ES-I3 (cell line): Measurements from ENCODE around the gene LSM14B.
"Not testable (repeated sequence)": the region's sequence is repeated elsewhere in the genome, so short reads cannot be mapped to it uniquely, and the experiment has no call there.

Experiments
- H3K36me3 ChIP-seq: 2 replicates; pipeline ENCODE4 v1.6.1; 2013; ENCODE audit warnings: mild to moderate bottlenecking, low read length, control low read depth, moderate library complexity; ENCODE audit not compliant: insufficient read depth
- H3K4me1 ChIP-seq: 2 replicates; pipeline ENCODE4 v1.6.1; 2013; ENCODE audit warnings: mild to moderate bottlenecking, control low read depth, low read length; ENCODE audit not compliant: insufficient read depth
- H3K9ac ChIP-seq: 2 replicates; pipeline ENCODE4 v1.6.1; 2013; ENCODE audit warnings: low read depth, mild to moderate bottlenecking, low read length, moderate library complexity
- H3K9me3 ChIP-seq: 2 replicates; pipeline ENCODE4 v1.6.1; 2013; ENCODE audit warnings: mild to moderate bottlenecking, low read length, moderate library complexity; ENCODE audit not compliant: control insufficient read depth, insufficient read depth

Gene LSM14B

DNA sequence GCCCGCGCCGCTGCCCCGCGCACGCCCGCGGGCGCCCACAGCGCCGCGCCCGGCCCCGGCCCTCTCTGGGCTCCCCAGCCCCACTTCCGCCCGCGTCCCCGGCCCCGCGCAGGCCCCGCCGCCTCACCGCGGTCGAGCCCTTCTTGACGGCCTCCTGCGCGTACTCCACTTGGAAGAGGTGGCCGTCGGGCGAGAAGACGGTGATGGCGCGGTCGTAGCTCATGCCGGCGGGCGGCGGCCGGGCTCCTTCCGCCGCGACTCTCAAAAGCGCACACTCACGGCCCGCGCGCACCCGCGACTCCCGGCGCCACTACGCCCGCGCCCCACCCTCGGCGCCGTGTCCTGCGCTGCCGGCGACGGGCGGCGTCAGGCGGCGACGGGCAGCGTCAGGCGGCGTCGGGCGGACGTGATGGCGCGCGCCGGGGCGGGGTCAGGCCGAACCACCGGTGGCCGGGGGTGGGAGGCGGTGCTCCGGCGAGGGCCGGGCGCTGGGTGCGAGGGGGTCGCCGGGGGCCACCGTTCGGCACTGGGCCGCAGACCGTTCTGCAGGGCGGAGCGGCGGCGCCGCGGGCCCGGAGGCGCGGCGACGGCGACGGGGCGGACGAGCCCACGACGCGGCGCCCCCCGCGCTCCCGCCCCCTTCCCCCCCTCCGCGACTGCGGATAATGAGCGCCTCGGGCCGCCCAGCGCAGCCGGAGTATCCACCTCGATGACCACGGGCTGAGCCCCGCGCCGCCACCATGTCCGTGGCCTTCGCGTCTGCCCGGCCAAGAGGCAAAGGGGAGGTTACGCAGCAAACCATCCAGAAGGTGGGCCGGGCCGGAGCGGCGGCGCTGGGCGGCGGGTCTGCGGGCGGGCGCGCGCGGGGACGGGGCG, 21.0 kb downstream of the LSM14B start, which contains the start of the genes PSMA7 and SS18L1:
PSMA7 (minus strand) TSS at position 314 of the 876 bp plus-strand sequence; CDS start at position 223, 91 bp downstream.
SS18L1 (plus strand) TSS at position 689 of the 876 bp plus-strand sequence; CDS start at position 741, 52 bp downstream.
- Histone ChIP-seq H3K36me3 (peaks cover 21% of the 10 kb centered on the region), H3K9ac (peak within 1 kb of the TSS; percentile 77), H3K9me3 (no peaks in the 10 kb centered on the region), H3K4me1 (peaks cover 14% of the 10 kb centered on the region)

DNA sequence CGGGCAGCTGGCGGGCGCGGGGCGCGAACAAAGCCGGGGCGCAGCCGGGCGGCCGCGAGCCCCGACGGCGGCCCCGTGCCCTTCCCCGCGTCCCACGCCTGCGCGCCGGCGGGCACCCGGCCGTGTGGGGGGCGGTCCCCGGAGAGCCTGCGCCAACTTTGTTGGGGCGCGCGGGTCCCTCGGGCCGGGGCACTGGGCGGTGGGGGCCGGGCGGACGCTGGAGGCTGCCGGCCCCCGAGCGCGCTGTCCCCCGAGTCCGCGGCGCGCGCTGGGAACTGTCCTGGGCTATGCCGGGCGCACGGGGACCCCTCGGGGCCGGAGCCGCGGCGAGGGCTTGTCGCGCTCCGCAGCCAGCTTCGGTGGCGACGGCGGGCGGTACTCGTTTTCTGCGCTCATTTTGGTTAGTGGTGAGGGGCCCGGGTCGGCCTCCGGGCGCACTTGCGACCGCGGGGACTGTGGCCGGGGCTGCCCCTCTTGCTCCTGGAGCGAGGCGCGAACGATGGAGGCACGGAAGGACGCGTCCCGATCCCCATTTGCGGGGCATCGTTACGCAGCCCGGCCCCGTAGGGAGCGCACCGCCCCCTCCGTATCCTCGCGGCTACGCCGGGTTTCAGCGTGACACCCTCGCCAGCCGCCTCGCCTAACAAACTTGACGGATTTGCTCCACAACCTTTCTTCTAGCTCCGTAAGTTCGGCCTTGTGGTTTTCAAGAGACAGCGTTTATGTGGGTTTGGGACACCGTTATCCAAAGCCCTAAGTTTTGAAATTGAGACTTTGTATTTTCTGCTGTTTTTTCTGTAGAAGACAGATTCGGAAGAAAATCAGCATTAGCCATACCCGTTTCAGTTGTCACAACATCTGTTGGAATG, 21.9 kb downstream of the LSM14B start:
- peaks cover 15% of the 10 kb centered on the region for H3K36me3 ChIP-seq
- no peaks in the 10 kb centered on the region for H3K9me3 ChIP-seq
- peaks cover 17% of the 10 kb centered on the region for H3K4me1 ChIP-seq
- H3K9ac ChIP-seq, result peak overlapping the region; percentile 77

DNA sequence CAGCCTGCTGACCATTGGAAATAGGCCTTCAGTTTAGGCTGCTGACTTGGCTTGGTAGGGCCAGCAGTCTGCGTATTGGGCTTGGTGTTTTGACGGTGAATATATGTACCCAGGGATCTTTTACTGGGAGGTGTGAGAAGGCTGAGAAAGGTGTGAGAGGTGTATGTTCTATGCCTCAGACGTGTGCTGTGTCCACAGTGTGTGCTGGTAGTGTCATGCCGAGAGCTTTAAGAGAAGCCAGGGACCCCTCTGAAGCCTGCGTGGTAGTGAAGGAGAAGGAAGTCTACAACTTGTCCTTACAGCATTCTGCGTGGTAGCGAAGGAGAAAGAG, 23.4 kb downstream of the LSM14B start:
- Histone ChIP-seq H3K9me3 (no peaks in the 10 kb centered on the region), H3K36me3 (peaks cover under 1% of the 10 kb centered on the region), H3K4me1 (peaks cover 24% of the 10 kb centered on the region), H3K9ac (no peak overlapping the region)

DNA sequence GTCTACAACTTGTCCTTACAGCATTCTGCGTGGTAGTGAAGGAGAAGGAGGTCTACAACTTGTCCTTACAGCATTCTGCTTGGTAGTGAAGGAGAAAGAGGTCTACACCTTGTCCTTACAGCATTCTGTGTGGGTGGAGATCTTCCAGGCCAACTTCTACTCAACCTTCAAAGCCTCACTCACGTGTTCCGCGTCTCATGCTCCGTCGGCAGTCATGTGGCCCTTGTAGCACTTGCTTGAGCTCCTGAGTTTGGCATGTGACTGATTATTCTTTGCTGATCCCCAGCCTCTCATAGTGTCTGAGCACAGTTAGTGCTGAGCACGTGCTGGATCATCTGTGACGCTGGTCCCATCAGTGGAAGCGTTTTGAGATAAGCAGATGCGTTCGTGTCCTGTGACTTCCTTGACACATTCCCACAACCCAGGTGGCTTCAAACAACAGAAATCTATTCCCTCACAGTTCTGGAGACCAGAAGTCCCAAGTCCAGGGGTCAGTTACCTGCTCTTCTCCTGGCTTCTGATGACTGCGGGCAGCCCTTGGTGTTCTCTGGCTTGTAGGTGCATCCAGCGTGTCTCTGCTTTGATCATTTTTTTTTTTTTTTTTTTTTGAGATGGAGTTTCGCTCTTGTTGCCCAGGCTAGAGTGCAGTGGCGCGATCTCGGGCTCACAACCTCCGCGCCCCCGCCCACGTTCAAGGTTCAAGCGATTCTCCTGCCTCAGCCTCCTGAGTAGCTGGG, 23.9 kb downstream of the LSM14B start:
- no peaks in the 10 kb centered on the region for H3K9me3 ChIP-seq
- H3K9ac ChIP-seq, result no peak overlapping the region
- H3K36me3 ChIP-seq, result no peaks in the 10 kb centered on the region
- peaks cover 23% of the 10 kb centered on the region for H3K4me1 ChIP-seq

DNA sequence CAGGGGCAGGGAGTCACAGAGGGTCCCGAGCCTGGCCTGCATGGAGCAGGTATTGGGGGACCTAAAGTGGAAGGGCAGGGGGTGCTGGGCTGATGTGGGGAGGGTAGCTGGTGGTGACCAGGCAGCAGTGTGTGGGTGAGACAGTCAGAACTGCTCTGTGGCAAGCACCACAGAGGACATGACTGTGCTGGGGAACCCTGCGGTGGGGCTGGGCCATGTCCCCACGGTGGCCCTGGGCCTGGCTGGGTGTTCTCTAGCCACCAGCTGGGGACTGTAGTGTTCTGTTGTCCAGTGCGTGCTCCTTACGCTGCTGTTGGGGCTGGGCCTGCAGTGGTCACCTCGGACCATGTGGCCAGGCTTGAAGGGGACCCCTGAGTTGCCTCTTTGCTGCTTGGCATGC, 24.9 kb downstream of the LSM14B start:
- Histone ChIP-seq H3K9ac (no peak overlapping the region), H3K36me3 (no peaks in the 10 kb centered on the region), H3K9me3 (no peaks in the 10 kb centered on the region), H3K4me1 (peaks cover 19% of the 10 kb centered on the region)

DNA sequence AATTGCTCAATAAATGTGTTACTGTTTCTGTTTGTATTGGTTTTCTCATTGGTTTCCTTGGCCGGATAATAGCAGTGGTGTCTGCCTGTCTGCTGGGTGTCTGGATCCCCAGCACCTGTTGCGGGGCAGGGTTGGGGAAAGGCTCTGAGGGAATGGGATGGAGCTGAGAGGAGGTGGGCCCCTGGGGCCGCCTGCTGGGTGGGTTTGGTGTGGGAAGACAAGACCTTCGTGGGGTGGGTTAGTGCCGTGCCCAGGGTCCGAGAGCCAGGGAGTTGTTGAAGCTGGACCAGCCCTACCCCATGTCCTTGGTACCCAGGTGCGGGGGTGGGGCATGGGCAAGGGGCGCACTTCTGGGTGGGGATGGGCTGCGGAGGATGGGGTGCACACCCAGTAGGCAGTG, 25.3 kb downstream of the LSM14B start:
- Histone ChIP-seq H3K36me3 (no peaks in the 10 kb centered on the region), H3K9ac (no peak overlapping the region), H3K9me3 (no peaks in the 10 kb centered on the region), H3K4me1 (peaks cover 19% of the 10 kb centered on the region)

DNA sequence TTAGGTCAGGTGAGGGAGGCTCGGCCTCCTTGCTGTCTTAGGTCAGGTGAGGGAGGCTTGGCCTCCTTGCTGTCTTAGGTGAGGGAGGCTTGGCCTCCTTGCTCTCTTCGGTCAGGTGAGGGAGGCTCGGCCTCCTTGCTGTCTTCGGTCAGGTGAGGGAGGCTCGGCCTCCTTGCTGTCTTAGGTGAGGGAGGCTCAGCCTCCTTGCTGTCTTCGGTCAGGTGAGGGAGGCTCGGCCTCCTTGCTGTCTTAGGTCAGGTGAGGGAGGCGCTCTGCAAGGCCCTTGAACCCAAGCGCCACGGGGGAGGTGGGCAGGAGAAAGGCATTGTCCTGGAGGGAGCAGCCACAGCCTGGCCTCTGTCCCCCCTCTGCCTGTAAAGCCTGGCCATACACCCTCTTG, 26.1 kb downstream of the LSM14B start:
- not testable (repeated sequence) for H3K9ac ChIP-seq, H3K36me3 ChIP-seq
- peaks cover 19% of the 10 kb centered on the region for H3K4me1 ChIP-seq

DNA sequence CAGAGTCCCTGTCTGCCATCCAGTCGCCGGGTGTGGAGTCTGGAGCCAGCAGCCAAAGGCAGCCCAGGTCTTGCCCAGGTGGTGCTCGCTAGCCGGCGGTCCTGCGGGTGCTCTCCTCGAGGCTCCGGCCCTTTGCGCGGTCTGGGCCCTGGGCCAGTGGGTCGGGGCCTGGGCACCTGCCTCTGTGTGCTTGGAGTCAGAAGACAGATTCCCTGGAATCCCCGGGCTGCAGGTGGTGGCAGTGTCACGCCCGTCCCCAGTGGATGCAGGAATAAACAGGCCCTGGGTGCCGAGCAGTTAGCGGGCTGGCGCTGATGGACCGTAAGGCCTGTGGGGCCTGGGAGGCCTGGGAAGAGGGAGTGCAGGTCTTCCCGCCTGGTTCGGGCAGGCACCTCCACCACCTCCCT, 26.6 kb downstream of the LSM14B start:
- peaks cover 19% of the 10 kb centered on the region for H3K4me1 ChIP-seq
- 0 out of 2 replicates have a peak, but pooled peaks cover 2% of the 10 kb centered on the region for H3K36me3 ChIP-seq
- H3K9me3 ChIP-seq, result no peaks in the 10 kb centered on the region
- H3K9ac ChIP-seq, result no peak overlapping the region

More for the DNA sequence above, 26.1 kb downstream of the LSM14B start:
- not testable (repeated sequence) for H3K9me3 ChIP-seq

DNA sequence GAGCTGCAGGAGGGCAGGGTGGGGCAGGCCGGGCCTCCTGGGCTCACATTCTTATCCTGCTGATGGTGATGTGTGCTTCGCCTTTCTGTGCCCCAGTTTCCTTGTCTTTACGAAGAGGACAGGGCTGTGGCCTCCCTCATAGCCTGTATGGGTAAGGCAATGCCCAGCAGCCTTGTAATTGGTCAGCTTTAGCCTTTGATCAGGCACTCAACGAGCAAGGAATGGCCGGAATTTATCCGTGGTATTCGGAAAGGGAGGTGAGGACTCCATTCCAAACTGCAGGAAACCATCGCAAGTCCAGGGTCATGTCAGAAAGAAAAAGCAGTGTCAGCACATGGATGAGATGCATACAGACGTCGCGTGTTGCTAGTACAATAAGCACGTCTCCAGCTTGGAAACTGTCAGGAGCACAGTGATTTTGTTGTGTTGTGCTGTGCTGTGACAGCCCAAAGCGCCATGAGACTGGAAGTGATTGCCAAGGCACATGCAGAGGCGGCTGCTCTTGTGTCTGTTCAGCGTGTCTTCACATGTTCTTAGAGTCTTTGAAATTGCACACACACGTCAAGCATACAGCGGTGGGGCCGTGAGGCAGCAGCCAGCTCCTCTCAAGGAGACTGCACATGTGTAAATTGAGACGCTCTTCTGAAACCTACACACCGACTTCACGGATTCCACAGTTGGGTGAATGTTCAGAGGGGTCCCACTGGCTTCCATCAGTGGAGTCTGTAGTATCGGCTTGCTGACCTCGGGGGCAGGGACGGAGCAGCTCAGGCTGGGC, 27.4 kb downstream of the LSM14B start:
- Histone ChIP-seq H3K36me3 (0 out of 2 replicates have a peak, but pooled peaks cover 2% of the 10 kb centered on the region), H3K9me3 (no peaks in the 10 kb centered on the region), H3K4me1 (peaks cover 15% of the 10 kb centered on the region), H3K9ac (no peak overlapping the region)

DNA sequence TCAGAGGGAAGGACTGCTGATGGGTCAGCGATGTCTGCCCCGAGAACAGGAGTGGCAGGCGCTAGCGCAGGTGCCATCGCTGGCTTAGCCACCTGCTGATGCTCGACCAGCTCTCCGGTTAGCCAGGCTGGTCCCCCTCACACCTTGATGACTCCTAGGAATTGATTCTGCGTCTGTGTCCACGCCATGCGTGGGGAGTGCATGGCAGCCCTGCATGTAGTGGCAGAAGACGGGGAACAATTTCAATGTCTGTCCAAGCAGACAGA, 28.0 kb downstream of the LSM14B start:
- Histone ChIP-seq H3K4me1 (peaks cover 15% of the 10 kb centered on the region), H3K9me3 (no peaks in the 10 kb centered on the region), H3K36me3 (0 out of 2 replicates have a peak, but pooled peaks cover 2% of the 10 kb centered on the region), H3K9ac (no peak overlapping the region)

DNA sequence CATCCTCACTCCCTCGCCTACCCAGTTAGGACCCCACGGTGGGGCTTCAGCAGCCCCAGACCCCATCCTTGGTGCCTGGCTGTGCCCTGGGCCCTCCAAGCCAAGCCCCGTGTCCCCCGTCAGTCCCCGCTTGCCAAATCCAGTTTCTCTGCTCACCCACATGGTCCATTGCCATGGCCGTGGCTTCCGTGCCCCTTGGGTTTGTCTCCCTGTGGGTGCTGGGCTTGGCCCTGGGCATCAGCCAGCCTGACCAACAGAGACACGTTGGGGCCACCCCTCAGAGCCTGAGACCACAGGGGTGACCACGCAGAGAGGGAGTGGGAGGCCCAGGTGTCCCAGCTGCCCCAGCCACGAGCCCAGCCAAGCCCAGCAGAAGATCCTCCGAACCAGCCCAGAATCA, 28.9 kb downstream of the LSM14B start:
- Histone ChIP-seq H3K4me1 (peaks cover 21% of the 10 kb centered on the region), H3K9me3 (no peaks in the 10 kb centered on the region), H3K9ac (no peak overlapping the region), H3K36me3 (0 out of 2 replicates have a peak, but pooled peaks cover 2% of the 10 kb centered on the region)

DNA sequence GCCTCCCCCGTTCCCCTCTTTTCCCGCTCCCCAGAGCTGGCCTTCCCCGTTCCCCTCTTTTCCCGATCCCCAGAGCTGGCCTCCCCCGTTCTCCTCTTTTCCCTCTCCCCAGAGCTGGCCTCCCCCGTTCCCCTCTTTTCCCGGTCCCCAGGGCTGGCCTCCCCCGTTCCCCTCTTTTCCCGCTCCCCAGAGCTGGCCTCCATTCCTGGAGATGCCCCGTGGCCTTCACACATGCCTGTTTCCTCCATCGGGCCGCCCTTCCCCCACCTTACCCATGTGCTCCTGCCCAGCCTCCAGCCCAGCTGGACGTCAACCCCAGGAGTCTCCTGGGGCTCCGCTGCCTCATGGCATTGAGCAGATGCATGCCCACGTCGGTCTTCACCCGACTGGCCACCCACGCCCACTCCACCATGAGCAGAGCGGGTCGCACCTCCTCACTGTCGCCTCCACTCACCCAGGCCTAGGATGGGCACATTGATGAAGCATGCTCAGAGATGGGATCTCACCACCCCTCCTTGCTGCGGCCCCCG, 29.6 kb downstream of the LSM14B start:
- peaks cover 27% of the 10 kb centered on the region for H3K4me1 ChIP-seq
- H3K36me3 ChIP-seq, result 0 out of 2 replicates have a peak, but pooled peaks cover 2% of the 10 kb centered on the region
- no peak overlapping the region for H3K9ac ChIP-seq
- H3K9me3 ChIP-seq, result no peaks in the 10 kb centered on the region

DNA sequence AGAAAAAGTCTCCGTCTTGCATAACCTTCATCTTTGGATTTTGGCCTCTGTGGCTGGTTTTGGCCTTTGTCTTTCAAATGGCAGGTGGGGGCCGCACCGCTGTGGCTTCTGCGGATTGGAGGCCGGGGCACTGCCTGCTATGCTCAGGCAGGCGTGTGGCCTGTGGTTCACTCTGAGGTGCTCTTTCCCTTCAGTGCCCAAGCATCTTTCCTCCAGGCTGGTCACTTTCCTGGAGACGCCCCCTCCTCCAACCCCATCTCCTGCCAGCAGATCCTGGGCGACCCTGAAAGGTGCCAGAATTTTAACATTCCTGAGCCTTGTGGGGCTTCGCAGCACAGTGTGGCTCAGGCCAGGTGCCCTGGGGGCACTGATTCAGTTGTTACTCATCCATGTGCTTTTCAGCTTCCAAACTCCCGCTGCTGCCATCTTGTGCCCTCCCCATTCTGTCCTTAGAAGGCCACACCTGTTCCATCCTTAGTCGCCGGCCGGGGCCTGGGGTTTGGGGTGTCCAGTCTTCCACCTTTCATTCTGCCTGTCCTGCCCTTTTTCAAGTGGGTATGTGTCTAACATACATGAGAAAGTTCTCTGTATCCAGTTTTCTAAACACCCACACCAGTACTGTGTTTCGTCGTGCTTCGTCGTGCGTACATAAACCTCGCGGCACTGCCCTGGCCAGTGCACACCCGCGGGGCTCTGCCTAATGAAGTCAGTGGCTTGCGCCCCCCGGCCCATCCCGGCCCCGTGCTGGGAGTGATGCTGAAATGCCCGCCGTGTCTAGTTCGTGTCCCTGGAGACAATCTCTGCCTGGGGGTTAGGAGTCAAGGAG, 33.4 kb downstream of the LSM14B start:
- H3K4me1 ChIP-seq, result peaks cover 17% of the 10 kb centered on the region
- H3K36me3 ChIP-seq, result 0 out of 2 replicates have a peak, but pooled peaks cover 2% of the 10 kb centered on the region
- H3K9ac ChIP-seq, result no peak overlapping the region
- no peaks in the 10 kb centered on the region for H3K9me3 ChIP-seq
